Endodermal cell (in vitro differentiated cells): ENCODE results near the gene STON2. TPM values are rescaled to one million over a fixed set of nuclear protein-coding genes. Genes with fewer than 3 reads are reported as not detected.

Source experiments
- DNase-seq: peaks from one replicate; pipeline ENCODE4 v3.0.0-alpha.2; 2017
- H3K27ac ChIP-seq: 2 replicates; pipeline ENCODE4 v1.5.1; 2013; ENCODE audit warnings: mild to moderate bottlenecking, low read depth, low read length, moderate library complexity
- H3K27me3 ChIP-seq: 2 replicates; pipeline ENCODE4 v1.6.1; 2013; ENCODE audit warnings: mild to moderate bottlenecking, low read length, moderate library complexity; ENCODE audit not compliant: insufficient read depth, control insufficient read depth, poor library complexity, severe bottlenecking
- H3K36me3 ChIP-seq: 2 replicates; pipeline ENCODE4 v1.7.0; 2013; ENCODE audit warnings: mild to moderate bottlenecking, low read length, moderate library complexity; ENCODE audit not compliant: control insufficient read depth, insufficient read depth
- H3K4me1 ChIP-seq: one replicate; pipeline ENCODE4 v1.7.0; 2013; ENCODE audit warnings: low read length; ENCODE audit not compliant: control insufficient read depth, insufficient read depth
- H3K4me3 ChIP-seq: 2 replicates; pipeline ENCODE4 v1.5.1; 2013; ENCODE audit warnings: mild to moderate bottlenecking, low read length, moderate library complexity
- H3K9ac ChIP-seq: 2 replicates; pipeline ENCODE4 v1.6.1; 2013; ENCODE audit warnings: mild to moderate bottlenecking, low read length, moderate library complexity; ENCODE audit not compliant: poor library complexity, severe bottlenecking; ENCODE audit errors: extremely low read depth
- H3K9me3 ChIP-seq: 2 replicates; pipeline ENCODE4 v1.6.1; 2013; ENCODE audit warnings: mild to moderate bottlenecking, low read length, moderate library complexity; ENCODE audit not compliant: control insufficient read depth
- H3K27ac Mint-ChIP-seq: 2 replicates; pipeline ENCODE4 v1.8.0; 2020; ENCODE audit warnings: mixed read lengths
- H3K27me3 Mint-ChIP-seq: 2 replicates; pipeline ENCODE4 v1.8.0; 2021; ENCODE audit warnings: mild to moderate bottlenecking, mixed read lengths; ENCODE audit not compliant: insufficient read depth
- H3K36me3 Mint-ChIP-seq: 2 replicates; pipeline ENCODE4 v1.8.0; 2020; ENCODE audit warnings: low read depth, mixed read lengths
- H3K4me1 Mint-ChIP-seq: 2 replicates; pipeline ENCODE4 v1.8.0; 2020; ENCODE audit warnings: mixed read lengths
- H3K4me3 Mint-ChIP-seq: 2 replicates; pipeline ENCODE4 v1.8.0; 2020; ENCODE audit warnings: mild to moderate bottlenecking, moderate library complexity, mixed read lengths
- H3K9me3 Mint-ChIP-seq: 2 replicates; pipeline ENCODE4 v1.8.0; 2020; ENCODE audit warnings: mild to moderate bottlenecking, mixed read lengths
- WGBS, 2 experiments: methylation state at CpG; one replicate each; pipeline versions ENCODE4 v1.1.5 to v1.1.7; 2013; ENCODE audit warnings: missing lambda C conversion rate in 2 of 2, mixed read lengths in 1 of 2; ENCODE audit not compliant: insufficient coverage in 1 of 2, insufficient read length in 1 of 2; 5-methylcytosine and 5-hydroxymethylcytosine counted together
- total RNA-seq, 2 donors: library from RNA; stranded (reverse); fragmentation: NEBNext Ultra II Directional in 1 of 2; extraction: Animal tissue kit (Norgen Biotek cat#: 25700) in 1 of 2; gene quantifications; 2 replicates in 1 of 2; 3 replicates in 1 of 2; pipeline ENCODE4 v1.2.1, GENCODE V29; 2021
- TF ChIP-seq, protein P1 (sequence below): fragments of 200-600 bp; sonication (generic); conservative IDR thresholded peaks from 2 replicates; pipeline ENCODE4 v1.5.0; 2021; ENCODE audit warnings: antibody characterized with exemption, mild to moderate bottlenecking

The STON2 gene
- total RNA-seq, 2 donors from 2014 or later = 37.2 to 43.9 TPM

DNA sequence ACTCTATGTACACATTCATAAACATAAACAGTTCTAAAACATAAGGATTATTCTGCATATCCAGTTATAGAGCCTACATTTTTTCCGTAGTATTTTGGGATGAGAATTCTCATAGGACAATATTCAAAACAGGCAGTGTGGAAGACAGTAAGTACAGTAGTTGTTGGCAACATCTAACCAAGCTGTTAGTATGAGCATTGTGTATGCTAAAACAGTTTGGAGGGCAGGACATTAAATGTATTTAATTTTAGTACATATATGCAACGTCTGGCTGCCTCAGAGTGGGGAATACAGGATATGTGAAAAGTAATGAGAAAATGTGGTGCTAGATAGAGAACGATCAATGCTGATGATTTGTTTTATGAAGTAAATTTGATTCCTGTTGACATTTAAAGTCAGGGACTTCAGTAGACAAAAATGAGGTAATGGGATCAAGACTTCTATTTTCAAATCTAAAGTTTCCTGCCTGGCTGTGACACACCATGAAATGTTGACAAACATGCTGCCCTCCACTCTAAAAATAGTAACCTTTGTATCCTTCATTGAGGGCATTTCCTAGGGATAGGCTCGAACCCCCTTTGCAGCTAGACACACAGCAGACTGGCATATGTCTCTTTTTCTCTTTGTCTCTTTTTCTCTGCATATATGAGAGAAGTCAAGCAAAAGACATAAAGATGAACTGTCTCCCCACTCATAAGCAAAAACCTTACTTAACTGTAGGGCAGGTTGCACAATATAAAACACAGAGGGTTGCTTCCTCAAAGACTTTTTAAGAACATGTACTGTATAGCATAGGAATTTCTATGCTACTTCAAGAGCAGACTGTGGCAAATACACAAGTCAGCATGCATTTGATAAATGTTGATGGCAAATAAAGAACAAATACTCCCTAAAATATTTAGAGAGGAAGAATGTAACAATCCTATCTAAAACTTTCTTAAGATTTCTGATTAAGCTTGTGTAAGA lies 103.9 kb downstream of the STON2 start:
- no peak overlapping the region for H3K27ac Mint-ChIP-seq
- TF ChIP-seq, protein P1, sequence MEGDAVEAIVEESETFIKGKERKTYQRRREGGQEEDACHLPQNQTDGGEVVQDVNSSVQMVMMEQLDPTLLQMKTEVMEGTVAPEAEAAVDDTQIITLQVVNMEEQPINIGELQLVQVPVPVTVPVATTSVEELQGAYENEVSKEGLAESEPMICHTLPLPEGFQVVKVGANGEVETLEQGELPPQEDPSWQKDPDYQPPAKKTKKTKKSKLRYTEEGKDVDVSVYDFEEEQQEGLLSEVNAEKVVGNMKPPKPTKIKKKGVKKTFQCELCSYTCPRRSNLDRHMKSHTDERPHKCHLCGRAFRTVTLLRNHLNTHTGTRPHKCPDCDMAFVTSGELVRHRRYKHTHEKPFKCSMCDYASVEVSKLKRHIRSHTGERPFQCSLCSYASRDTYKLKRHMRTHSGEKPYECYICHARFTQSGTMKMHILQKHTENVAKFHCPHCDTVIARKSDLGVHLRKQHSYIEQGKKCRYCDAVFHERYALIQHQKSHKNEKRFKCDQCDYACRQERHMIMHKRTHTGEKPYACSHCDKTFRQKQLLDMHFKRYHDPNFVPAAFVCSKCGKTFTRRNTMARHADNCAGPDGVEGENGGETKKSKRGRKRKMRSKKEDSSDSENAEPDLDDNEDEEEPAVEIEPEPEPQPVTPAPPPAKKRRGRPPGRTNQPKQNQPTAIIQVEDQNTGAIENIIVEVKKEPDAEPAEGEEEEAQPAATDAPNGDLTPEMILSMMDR = no peak
- no peaks in the 10 kb centered on the region for H3K4me1 Mint-ChIP-seq
- no peak overlapping the region for H3K4me3 Mint-ChIP-seq
- Histone ChIP-seq H3K9me3 (peaks cover 5% of the 10 kb centered on the region), H3K4me1 (no peaks in the 10 kb centered on the region), H3K27me3 (no peaks in the 10 kb centered on the region), H3K36me3 (no peaks in the 10 kb centered on the region), H3K9ac (no peak overlapping the region), H3K27ac (no peak overlapping the region), H3K4me3 (no peak overlapping the region)
- H3K9me3 Mint-ChIP-seq = peaks cover 7% of the 10 kb centered on the region
- no peak for DNase-seq
- WGBS, 2 experiments = 93 to 95% methylated on average over 3 to 4 of the region's 4 CpGs
- no peaks in the 10 kb centered on the region for H3K27me3 Mint-ChIP-seq
- peaks cover 19% of the 10 kb centered on the region for H3K36me3 Mint-ChIP-seq

DNA sequence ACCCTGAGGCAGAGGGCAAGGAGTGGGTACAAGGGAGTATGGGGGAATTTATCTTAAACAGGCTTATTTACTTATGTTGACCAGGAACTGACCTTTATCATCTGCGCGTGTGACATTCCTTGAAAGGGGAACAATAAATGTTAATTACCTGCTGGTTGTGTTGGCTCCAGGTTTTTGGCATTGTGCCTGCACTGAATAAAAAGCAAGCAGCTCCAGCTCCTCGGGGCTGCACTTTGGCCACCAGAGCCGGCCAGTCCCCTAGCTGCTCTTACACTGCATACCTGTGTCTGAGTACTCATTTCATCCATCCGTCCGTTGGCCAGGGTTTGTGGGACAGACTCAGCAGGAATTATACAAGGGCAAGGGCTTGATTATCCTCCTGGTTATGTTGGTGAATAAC lies 110.6 kb downstream of the STON2 start:
- H3K27ac Mint-ChIP-seq = no peak overlapping the region
- peaks cover 36% of the 10 kb centered on the region for H3K9me3 Mint-ChIP-seq
- peaks cover 68% of the 10 kb centered on the region for H3K36me3 Mint-ChIP-seq
- H3K27me3 Mint-ChIP-seq = no peaks in the 10 kb centered on the region
- Histone ChIP-seq H3K36me3 (no peaks in the 10 kb centered on the region), H3K4me3 (no peak overlapping the region), H3K4me1 (no peaks in the 10 kb centered on the region), H3K9ac (no peak overlapping the region), H3K9me3 (peaks cover 42% of the 10 kb centered on the region), H3K27me3 (no peaks in the 10 kb centered on the region), H3K27ac (no peak overlapping the region)
- DNase-seq = no peak
- H3K4me1 Mint-ChIP-seq = peaks cover 8% of the 10 kb centered on the region
- no peak overlapping the region for H3K4me3 Mint-ChIP-seq
- TF ChIP-seq, protein P1 = no peak
- WGBS, 2 experiments = 91 to 100% methylated on average over 6 of the region's 6 CpGs

DNA sequence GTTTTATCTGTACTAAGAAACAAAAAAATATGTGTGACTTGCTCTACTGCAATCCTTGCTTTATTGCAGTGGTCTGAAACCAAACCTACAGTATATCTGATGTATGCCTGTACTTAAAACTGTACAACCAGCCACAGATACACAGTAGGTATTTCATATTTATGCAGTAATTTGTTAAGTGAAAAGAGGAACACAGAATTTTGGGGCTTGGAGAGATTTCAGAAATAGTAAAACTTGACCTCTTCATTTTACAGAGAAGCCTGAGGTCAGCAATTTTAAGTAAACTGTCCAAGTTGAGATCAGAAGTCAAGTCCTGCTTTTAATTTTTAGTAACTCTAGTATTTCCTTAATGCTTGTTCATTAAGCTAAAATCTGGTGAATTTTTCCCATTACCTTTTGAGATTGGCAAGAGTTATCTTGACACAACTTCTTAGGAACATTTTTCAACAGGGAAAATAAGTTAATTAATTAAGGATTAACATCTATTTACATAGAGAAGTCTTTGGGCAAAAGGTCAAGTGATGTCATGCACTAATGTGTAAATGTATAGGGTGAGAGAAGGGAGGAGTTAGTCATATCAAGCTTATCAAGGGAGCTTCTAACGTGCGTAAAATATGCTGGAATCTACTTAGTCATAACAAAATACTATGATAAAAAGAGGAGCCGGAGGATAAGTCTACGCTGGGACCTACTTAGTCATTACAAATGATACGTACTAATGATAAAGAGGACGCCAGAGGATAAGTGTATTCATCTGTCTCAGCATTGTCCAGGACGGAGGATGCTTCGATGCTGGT lies 113.4 kb downstream of the STON2 start:
- no peak overlapping the region for H3K4me3 Mint-ChIP-seq
- Histone ChIP-seq H3K4me3 (no peak overlapping the region), H3K27ac (no peak overlapping the region), H3K9ac (no peak overlapping the region), H3K36me3 (no peaks in the 10 kb centered on the region), H3K9me3 (peaks cover 37% of the 10 kb centered on the region), H3K27me3 (no peaks in the 10 kb centered on the region), H3K4me1 (no peaks in the 10 kb centered on the region)
- TF ChIP-seq, protein P1 = no peak
- no peaks in the 10 kb centered on the region for H3K27me3 Mint-ChIP-seq
- DNase-seq = no peak
- H3K9me3 Mint-ChIP-seq = peaks cover 29% of the 10 kb centered on the region
- H3K4me1 Mint-ChIP-seq = peaks cover 15% of the 10 kb centered on the region
- 91 to 95% methylated on average over 8 of the region's 8 CpGs for WGBS, 2 experiments
- peaks cover 53% of the 10 kb centered on the region for H3K36me3 Mint-ChIP-seq
- H3K27ac Mint-ChIP-seq = no peak overlapping the region
